ENCODE measurements around the gene PTPRE. TPM values are rescaled to one million over a fixed set of nuclear protein-coding genes. Genes with fewer than 3 reads are reported as not detected.

Gene PTPRE
- total and polyA plus RNA-seq, 4 donors: 1.5 to 12.5 (median 3.7) TPM

DNA sequence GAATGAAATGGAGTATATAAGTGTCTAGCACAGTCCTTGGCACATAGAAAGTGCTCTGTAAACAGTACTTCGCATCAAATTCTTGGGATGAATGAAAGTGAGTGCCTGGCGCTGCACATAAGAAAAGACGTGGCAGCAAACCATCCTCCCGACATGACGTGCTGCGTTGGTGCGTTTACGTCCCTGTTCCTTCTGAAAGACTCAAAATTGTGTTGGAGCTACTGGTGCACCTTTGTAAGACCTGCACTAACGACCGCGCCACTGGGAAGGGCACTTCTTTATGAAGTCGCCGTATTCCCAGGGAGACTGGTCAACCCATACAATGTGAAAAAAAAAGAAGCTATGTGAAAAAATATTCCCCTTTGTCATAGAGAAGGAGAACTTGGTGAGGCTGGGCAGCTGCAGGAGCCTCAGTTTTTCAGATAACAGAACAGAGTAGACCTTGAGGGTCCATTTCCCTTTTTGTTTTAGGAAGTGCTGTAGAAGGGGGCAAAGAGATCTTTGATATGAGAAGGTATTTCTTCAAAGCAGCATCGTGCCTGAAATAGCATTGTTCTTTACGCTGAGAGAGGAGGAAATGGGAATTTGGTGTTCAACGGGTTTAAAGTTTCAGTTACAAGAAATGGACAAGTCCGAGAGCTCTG lies 91.7 kb downstream of the PTPRE start (continued):
- TF ChIP-seq, protein P1, sequence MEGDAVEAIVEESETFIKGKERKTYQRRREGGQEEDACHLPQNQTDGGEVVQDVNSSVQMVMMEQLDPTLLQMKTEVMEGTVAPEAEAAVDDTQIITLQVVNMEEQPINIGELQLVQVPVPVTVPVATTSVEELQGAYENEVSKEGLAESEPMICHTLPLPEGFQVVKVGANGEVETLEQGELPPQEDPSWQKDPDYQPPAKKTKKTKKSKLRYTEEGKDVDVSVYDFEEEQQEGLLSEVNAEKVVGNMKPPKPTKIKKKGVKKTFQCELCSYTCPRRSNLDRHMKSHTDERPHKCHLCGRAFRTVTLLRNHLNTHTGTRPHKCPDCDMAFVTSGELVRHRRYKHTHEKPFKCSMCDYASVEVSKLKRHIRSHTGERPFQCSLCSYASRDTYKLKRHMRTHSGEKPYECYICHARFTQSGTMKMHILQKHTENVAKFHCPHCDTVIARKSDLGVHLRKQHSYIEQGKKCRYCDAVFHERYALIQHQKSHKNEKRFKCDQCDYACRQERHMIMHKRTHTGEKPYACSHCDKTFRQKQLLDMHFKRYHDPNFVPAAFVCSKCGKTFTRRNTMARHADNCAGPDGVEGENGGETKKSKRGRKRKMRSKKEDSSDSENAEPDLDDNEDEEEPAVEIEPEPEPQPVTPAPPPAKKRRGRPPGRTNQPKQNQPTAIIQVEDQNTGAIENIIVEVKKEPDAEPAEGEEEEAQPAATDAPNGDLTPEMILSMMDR (IDR thresholded peaks at IDR 0.05; ENCODE audit: low read depth, low read length, missing input control): no peak
- TF ChIP-seq FOXA1 (IDR thresholded peaks at IDR 0.05): no peak

DNA sequence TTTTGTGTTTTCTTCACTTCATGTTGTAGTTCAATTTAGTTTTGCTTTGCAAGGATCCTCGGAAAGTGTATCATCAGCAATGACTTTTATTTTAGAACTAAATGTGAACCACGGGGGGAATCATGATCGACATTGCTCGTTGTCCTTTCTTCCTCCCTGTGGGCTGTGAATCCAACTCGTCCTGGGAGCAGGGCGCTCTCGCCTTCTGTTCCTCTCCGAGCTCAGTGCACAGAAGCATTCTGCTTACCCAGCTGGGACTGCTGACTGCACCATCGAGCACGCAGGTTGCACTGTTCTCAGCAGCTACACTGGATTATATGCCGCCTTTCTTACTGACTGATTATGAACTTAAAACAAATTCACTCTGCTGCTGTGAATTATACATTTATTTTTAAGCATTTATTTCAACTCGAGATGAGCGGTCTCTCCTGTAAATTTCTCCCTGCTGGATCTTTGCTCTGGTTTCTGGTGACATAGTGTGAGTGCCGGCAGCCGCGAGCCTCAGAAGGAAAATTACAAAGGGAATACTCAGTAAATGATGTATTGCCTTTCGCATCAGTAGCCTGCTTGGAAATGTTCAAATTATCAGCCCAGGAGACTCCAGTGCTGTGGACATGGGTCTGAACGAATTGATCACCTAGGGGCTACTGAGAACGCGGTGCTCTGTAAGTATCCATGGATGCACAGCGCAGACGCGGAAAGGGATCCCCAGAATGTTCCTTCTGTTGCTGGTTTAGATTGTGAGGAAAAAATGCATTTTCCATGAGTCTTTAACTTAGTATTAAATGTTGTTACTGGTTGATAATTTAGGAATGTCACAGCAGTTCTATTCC lies 92.6 kb downstream of the PTPRE start:
- H3K27ac ChIP-seq (ENCODE audit: low read depth in 1 of 2, low read length in 2 of 2): no peak overlapping the region
- DNase-seq (ENCODE audit: low spot score): no peak
- WGBS: 74% methylated on average over 23 of the region's 23 CpGs

DNA sequence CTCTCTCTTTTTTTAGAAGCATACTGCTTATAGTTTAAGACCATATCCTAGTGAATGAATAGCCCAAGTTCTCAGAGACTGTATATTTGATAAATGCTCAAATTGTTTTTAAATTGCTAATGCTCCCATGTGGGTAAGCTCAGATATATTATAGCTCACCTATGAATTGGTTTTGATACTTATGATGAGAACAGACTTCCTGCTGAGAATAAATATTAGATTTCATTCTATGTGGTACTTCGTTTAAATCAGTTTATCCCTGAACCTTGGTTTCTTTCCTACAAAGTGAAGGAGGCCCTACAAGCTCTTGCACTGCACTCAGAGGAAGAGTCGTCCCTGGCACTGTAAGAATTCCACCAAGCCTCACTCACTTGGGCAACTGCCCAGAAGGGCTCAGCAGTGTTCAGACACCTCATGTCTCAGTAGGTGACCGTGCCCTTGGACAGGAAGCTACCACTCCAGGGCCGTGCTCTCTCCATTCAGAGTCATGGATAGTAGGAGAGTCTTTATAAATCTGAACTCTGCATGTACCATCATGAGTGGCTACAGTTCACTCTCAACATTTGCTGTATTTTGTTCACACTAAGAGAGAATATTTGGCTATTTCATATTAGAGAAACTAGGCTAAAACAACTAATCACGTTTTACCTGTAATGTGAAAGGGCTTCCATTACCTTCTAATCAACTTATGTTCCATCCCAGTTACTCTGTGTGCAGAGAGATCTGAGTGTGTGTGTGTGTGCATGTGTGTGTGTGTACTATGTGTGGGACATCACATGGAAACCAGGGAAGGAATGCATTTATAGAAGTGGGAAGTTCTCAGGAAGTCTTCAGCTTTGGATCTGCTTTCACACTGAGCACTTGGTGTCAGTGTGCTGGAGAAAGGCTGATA lies 93.8 kb downstream of the PTPRE start:
- WGBS: 70% methylated on average over 5 of the region's 5 CpGs
- no peak for DNase-seq (ENCODE audit: low spot score)
- Histone ChIP-seq H3K9ac (ENCODE audit: low read depth in 1 of 2, low read length in 2 of 2) (no peak overlapping the region), H3K27ac (ENCODE audit: low read depth in 1 of 2, low read length in 2 of 2) (no peak overlapping the region), H3K4me1 (ENCODE audit: control insufficient read depth in 4 of 4, insufficient read depth in 4 of 4, low read length in 3 of 4) (no peaks in the 10 kb centered on the region), H3K4me3 (ENCODE audit: low read depth in 1 of 3, low read length in 3 of 3) (no peak overlapping the region), H3K9me3 (ENCODE audit: control insufficient read depth in 4 of 4, low read length in 3 of 4) (no peaks in the 10 kb centered on the region), H3K36me3 (ENCODE audit: control insufficient read depth in 4 of 4, insufficient read depth in 3 of 4, low read depth in 1 of 4, low read length in 3 of 4) (no peaks in the 10 kb centered on the region), H3K27me3 (ENCODE audit: control insufficient read depth in 4 of 4, insufficient read depth in 4 of 4, low read length in 3 of 4) (peaks cover 0 to 3% (median 0%) of the 10 kb centered on the region in 4 donors)
- TF ChIP-seq GABPA (IDR thresholded peaks at IDR 0.05 in 1 of 2, conservative IDR thresholded peaks at IDR 0.05 in 1 of 2): no peak
- TF ChIP-seq NR2F2 (IDR thresholded peaks at IDR 0.05): no peak
- TF ChIP-seq, protein P2, sequence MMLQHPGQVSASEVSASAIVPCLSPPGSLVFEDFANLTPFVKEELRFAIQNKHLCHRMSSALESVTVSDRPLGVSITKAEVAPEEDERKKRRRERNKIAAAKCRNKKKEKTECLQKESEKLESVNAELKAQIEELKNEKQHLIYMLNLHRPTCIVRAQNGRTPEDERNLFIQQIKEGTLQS (IDR thresholded peaks at IDR 0.05): no peak
- TF ChIP-seq RAD21 (IDR thresholded peaks at IDR 0.05): no peak
- no peak for TF ChIP-seq FOXA2 (IDR thresholded peaks at IDR 0.05)
- no peak for TF ChIP-seq HNF4A (conservative IDR thresholded peaks at IDR 0.05)
- no peak for TF ChIP-seq TAF1 (conservative IDR thresholded peaks at IDR 0.05)
- no peak for TF ChIP-seq HNF4G (IDR thresholded peaks at IDR 0.05)
- TF ChIP-seq, protein P3, sequence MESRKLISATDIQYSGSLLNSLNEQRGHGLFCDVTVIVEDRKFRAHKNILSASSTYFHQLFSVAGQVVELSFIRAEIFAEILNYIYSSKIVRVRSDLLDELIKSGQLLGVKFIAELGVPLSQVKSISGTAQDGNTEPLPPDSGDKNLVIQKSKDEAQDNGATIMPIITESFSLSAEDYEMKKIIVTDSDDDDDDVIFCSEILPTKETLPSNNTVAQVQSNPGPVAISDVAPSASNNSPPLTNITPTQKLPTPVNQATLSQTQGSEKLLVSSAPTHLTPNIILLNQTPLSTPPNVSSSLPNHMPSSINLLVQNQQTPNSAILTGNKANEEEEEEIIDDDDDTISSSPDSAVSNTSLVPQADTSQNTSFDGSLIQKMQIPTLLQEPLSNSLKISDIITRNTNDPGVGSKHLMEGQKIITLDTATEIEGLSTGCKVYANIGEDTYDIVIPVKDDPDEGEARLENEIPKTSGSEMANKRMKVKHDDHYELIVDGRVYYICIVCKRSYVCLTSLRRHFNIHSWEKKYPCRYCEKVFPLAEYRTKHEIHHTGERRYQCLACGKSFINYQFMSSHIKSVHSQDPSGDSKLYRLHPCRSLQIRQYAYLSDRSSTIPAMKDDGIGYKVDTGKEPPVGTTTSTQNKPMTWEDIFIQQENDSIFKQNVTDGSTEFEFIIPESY (IDR thresholded peaks at IDR 0.05): no peak
- no peak for TF ChIP-seq RXRA (IDR thresholded peaks at IDR 0.05)
- no peak for TF ChIP-seq EGR1 (IDR thresholded peaks at IDR 0.05; ENCODE audit: low read depth in 2 of 2)
- TF ChIP-seq FOXA1 (IDR thresholded peaks at IDR 0.05): no peak
- no peak for TF ChIP-seq JUND (IDR thresholded peaks at IDR 0.05)
- TF ChIP-seq YY1 (IDR thresholded peaks at IDR 0.05): no peak
- TF ChIP-seq, protein P4, sequence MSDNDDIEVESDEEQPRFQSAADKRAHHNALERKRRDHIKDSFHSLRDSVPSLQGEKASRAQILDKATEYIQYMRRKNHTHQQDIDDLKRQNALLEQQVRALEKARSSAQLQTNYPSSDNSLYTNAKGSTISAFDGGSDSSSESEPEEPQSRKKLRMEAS (IDR thresholded peaks at IDR 0.05): no peak
- TF ChIP-seq, protein P5, sequence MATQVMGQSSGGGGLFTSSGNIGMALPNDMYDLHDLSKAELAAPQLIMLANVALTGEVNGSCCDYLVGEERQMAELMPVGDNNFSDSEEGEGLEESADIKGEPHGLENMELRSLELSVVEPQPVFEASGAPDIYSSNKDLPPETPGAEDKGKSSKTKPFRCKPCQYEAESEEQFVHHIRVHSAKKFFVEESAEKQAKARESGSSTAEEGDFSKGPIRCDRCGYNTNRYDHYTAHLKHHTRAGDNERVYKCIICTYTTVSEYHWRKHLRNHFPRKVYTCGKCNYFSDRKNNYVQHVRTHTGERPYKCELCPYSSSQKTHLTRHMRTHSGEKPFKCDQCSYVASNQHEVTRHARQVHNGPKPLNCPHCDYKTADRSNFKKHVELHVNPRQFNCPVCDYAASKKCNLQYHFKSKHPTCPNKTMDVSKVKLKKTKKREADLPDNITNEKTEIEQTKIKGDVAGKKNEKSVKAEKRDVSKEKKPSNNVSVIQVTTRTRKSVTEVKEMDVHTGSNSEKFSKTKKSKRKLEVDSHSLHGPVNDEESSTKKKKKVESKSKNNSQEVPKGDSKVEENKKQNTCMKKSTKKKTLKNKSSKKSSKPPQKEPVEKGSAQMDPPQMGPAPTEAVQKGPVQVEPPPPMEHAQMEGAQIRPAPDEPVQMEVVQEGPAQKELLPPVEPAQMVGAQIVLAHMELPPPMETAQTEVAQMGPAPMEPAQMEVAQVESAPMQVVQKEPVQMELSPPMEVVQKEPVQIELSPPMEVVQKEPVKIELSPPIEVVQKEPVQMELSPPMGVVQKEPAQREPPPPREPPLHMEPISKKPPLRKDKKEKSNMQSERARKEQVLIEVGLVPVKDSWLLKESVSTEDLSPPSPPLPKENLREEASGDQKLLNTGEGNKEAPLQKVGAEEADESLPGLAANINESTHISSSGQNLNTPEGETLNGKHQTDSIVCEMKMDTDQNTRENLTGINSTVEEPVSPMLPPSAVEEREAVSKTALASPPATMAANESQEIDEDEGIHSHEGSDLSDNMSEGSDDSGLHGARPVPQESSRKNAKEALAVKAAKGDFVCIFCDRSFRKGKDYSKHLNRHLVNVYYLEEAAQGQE (IDR thresholded peaks at IDR 0.05): no peak

More for the DNA sequence above, 92.6 kb downstream of the PTPRE start:
- H3K27me3 ChIP-seq (ENCODE audit: control insufficient read depth in 4 of 4, insufficient read depth in 4 of 4, low read length in 3 of 4): peaks cover 0 to 3% (median 0%) of the 10 kb centered on the region in 4 donors
- no peak overlapping the region for H3K9ac ChIP-seq (ENCODE audit: low read depth in 1 of 2, low read length in 2 of 2)
- H3K4me3 ChIP-seq (ENCODE audit: low read depth in 1 of 3, low read length in 3 of 3): no peak overlapping the region
- H3K36me3 ChIP-seq (ENCODE audit: control insufficient read depth in 4 of 4, insufficient read depth in 3 of 4, low read depth in 1 of 4, low read length in 3 of 4): no peaks in the 10 kb centered on the region
- TF ChIP-seq RAD21 (IDR thresholded peaks at IDR 0.05) (no peak), JUND (IDR thresholded peaks at IDR 0.05) (no peak), SP1 (IDR thresholded peaks at IDR 0.05) (no peak), GABPA (IDR thresholded peaks at IDR 0.05 in 1 of 2, conservative IDR thresholded peaks at IDR 0.05 in 1 of 2) (no peak), FOXA1 (IDR thresholded peaks at IDR 0.05) (no peak)
- no peaks in the 10 kb centered on the region for H3K9me3 ChIP-seq (ENCODE audit: control insufficient read depth in 4 of 4, low read length in 3 of 4)
- no peaks in the 10 kb centered on the region for H3K4me1 ChIP-seq (ENCODE audit: control insufficient read depth in 4 of 4, insufficient read depth in 4 of 4, low read length in 3 of 4)

All from liver (tissue), 9 donors.